ENCODE results near the gene PRRT1B. TPM values are rescaled to one million over a fixed set of nuclear protein-coding genes. Genes with fewer than 3 reads are reported as not detected.
A peak's percentile ranks its signal among the peaks of the same experiment; 100 is the strongest.

The PRRT1B gene
- total and polyA plus RNA-seq, 8 donors, result 2.3 to 5.0 (median 3.2) TPM

DNA sequence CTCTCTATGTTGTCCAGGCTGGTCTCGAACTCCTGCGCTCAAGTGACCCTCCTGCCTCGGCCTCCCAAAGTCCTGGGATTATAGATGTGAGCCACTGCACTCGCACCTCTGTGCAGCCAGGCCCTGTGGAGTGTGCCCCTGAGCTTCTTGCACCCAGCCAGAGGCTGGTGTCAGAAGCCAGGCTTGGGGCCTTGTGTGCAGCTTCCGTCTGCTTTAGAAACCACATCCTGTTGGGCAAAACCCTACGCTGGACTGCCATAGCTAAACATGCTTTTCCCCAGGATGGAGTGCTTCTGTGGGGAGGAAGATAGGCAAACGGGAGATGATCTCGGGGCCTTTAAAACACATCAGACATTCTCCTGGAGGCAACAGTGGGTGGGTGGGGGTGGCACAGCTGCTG lies 40.1 kb downstream of the PRRT1B start:
- Histone ChIP-seq H3K36me3 (peaks cover 4 to 80% (median 23%) of the 10 kb centered on the region in 3 donors), H3K27me3 (no peaks in the 10 kb centered on the region), H3K4me3 (no peak overlapping the region), H3K9me3 (no peaks in the 10 kb centered on the region), H3K27ac (no peak overlapping the region), H3K4me1 (no peaks in the 10 kb centered on the region)
- WGBS, 2 donors, result 89 to 91% methylated on average over 8 of the region's 8 CpGs
- peak in 3 of 4 donors; percentile 18 to 72 (median 54) for ATAC-seq
- no peak for FAIRE-seq
- intact Hi-C loops (cut with DNase I), result no loop called here
- TF ChIP-seq, protein P1, sequence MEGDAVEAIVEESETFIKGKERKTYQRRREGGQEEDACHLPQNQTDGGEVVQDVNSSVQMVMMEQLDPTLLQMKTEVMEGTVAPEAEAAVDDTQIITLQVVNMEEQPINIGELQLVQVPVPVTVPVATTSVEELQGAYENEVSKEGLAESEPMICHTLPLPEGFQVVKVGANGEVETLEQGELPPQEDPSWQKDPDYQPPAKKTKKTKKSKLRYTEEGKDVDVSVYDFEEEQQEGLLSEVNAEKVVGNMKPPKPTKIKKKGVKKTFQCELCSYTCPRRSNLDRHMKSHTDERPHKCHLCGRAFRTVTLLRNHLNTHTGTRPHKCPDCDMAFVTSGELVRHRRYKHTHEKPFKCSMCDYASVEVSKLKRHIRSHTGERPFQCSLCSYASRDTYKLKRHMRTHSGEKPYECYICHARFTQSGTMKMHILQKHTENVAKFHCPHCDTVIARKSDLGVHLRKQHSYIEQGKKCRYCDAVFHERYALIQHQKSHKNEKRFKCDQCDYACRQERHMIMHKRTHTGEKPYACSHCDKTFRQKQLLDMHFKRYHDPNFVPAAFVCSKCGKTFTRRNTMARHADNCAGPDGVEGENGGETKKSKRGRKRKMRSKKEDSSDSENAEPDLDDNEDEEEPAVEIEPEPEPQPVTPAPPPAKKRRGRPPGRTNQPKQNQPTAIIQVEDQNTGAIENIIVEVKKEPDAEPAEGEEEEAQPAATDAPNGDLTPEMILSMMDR (IDR thresholded peaks at IDR 0.05), result no peak
- peak in 1 of 6 donors; percentile 22 for DNase-seq

DNA sequence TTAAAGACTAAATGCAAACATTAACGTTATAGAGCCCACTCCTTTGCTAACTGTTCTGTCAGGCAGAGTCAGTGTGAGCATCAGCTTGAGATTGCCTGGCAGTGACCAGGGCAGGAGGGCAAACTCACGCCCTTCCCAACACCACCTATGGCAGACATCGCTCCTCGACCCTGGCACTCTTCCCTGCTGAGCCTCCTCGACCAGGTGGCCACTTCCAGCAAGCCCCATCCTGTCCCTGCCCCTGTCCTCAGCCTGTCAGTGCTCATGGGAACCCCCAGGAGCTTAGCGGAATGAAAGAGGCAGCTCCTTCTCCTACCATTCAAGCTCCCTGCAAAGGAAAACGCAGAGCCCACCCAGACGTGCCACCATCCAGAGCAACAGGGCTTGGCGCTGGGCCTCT lies 42.0 kb downstream of the PRRT1B start:
- 87 to 91% methylated on average over 9 of the region's 9 CpGs for WGBS, 2 donors
- H3K27me3 ChIP-seq, result no peaks in the 10 kb centered on the region
- intact Hi-C loops (cut with DNase I), result no loop called here
- TF ChIP-seq, protein P1 (IDR thresholded peaks at IDR 0.05), result no peak
- H3K4me1 ChIP-seq, result no peaks in the 10 kb centered on the region
- no peak for DNase-seq
- no peak for FAIRE-seq
- no peak for ATAC-seq
- peaks cover 4 to 66% (median 23%) of the 10 kb centered on the region in 3 donors for H3K36me3 ChIP-seq
- H3K4me3 ChIP-seq, result no peak overlapping the region
- no peak overlapping the region for H3K27ac ChIP-seq
- no peaks in the 10 kb centered on the region for H3K9me3 ChIP-seq

DNA sequence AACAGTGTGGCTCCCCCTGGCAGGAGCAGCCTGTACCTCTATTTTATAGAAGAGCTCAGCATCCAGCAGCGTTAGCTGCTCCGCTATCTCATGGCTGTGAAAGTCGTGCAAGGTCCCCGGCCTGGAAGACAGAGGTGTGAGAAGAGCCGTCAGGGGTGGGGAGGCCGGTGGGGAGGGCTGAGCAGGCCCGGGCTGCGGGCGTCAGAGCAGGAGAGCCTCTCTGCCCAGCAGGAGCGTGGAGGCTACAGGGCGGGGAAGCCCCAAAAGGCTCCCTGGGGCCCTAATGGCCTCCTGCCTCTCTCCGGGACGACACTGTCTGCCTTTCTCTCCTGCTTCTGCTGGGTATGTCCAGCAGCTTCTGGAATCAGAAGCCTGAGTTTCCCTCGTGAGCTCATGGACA lies 42.6 kb downstream of the PRRT1B start:
- Histone ChIP-seq H3K27ac (no peak overlapping the region), H3K9me3 (no peaks in the 10 kb centered on the region), H3K27me3 (no peaks in the 10 kb centered on the region), H3K36me3 (peaks cover 4 to 60% (median 23%) of the 10 kb centered on the region in 3 donors), H3K4me1 (no peaks in the 10 kb centered on the region), H3K4me3 (no peak overlapping the region)
- FAIRE-seq (no peak), ATAC-seq (no peak), DNase-seq (no peak)
- WGBS, 2 donors, result 92% methylated on average over 14 of the region's 14 CpGs
- intact Hi-C loops (cut with DNase I), result no loop called here
- TF ChIP-seq, protein P1 (IDR thresholded peaks at IDR 0.05), result no peak

DNA sequence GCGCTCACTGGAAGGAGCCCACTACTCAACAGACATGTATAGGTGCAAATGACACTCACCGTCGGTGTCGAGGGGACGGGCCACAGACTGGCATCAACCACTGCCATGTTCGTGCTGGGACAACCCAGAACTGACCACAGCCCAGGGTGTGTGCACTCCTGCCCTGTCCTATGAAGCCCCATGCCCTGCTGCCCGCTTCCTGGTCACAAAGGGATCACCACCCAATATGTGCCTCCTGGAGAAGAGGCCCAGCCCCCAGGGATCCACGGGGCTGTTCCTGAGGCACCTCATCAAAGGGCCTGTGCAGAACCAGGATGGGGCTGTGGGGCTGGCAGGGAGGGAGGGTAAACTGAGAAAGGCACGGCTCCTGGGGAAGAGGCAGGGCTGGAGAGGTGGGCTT lies 43.1 kb downstream of the PRRT1B start:
- intact Hi-C loops (cut with DNase I), result no loop called here
- 92 to 96% methylated on average over 9 of the region's 9 CpGs for WGBS, 2 donors
- ATAC-seq (no peak), FAIRE-seq (no peak), DNase-seq (no peak)
- no peaks in the 10 kb centered on the region for H3K27me3 ChIP-seq
- no peaks in the 10 kb centered on the region for H3K9me3 ChIP-seq
- H3K4me3 ChIP-seq, result no peak overlapping the region
- no peaks in the 10 kb centered on the region for H3K4me1 ChIP-seq
- no peak overlapping the region for H3K27ac ChIP-seq
- peaks cover 4 to 55% (median 23%) of the 10 kb centered on the region in 3 donors for H3K36me3 ChIP-seq
- TF ChIP-seq, protein P1 (IDR thresholded peaks at IDR 0.05), result no peak

DNA sequence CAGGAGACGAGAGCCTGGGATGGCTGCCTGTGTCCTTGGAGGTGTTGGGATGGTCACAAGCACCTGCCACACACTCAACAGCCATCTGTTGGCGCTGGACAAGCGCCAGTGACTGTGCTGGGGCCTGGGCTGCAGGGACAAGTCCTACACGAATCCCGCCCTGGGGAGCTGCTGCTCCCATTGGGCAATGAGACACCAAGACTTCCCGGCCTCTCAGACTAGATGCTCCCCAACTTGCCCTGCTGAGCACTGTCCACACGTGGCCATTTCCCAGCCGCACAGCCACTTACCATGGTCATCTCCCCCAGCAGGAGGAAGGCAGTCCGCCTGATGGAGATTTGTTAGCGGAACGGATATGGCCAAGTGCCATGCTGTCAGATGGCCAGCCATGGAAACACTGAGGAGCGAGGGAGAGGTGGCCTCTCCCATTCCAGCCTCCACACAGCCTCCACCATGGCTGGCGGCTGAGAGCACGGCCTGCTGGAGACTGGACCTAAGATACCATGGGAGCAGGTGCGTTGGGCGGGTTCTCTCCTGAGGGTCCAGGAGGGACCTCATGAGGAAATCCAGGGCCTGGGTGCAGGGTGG lies 43.9 kb downstream of the PRRT1B start:
- intact Hi-C loops (cut with DNase I), result no loop called here
- Histone ChIP-seq H3K36me3 (peaks cover 4 to 52% (median 16%) of the 10 kb centered on the region in 3 donors), H3K4me1 (no peaks in the 10 kb centered on the region), H3K4me3 (no peak overlapping the region), H3K9me3 (no peaks in the 10 kb centered on the region), H3K27ac (no peak overlapping the region), H3K27me3 (no peaks in the 10 kb centered on the region)
- ATAC-seq (peak in 1 of 4 donors; percentile 6), DNase-seq (peak in 1 of 6 donors; percentile 37), FAIRE-seq (no peak)
- TF ChIP-seq, protein P1 (IDR thresholded peaks at IDR 0.05), result no peak
- 91 to 95% methylated on average over 16 of the region's 16 CpGs for WGBS, 2 donors
